HG02852 (cell line): ENCODE results near the gene MAN1C1.

Experiments
- ATAC-seq: cut with Tn5 transposase; IDR thresholded peaks from one replicate; pipeline ENCODE4 v1.9.1; 2021; ENCODE audit warnings: mild to moderate bottlenecking, moderate library complexity; ENCODE audit not compliant: unreplicated experiment

MAN1C1 gene

DNA sequence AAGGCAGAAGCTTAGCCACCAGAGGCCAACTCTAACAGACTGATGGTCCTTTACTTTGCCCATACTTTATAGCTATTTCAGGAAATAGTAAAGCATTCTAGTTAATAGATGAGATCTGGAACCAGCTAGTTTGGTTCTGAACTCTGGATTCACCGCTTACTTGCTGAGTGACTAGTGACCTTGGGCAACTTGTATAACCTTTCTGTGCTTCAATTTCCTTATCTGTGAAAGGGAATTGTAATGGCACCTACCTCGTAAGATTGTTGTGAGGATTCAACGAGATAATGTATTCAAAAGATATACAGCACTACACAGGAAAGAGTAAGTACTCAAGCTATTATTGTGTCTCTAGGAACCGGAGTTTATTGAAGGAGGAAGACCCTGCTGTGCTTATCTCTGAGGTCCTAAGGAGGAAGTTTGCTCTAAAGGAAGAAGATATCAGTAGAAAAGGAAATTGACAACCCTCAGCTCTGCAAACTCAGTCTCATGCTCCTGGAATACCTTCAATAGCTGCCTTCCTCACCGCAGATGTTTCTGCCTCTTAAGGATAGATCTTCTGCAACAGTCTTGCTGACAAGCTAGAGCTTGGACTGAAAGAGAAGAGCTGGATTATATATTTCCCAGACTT lies 215.1 kb downstream of the MAN1C1 start:
- ATAC-seq = no peak

DNA sequence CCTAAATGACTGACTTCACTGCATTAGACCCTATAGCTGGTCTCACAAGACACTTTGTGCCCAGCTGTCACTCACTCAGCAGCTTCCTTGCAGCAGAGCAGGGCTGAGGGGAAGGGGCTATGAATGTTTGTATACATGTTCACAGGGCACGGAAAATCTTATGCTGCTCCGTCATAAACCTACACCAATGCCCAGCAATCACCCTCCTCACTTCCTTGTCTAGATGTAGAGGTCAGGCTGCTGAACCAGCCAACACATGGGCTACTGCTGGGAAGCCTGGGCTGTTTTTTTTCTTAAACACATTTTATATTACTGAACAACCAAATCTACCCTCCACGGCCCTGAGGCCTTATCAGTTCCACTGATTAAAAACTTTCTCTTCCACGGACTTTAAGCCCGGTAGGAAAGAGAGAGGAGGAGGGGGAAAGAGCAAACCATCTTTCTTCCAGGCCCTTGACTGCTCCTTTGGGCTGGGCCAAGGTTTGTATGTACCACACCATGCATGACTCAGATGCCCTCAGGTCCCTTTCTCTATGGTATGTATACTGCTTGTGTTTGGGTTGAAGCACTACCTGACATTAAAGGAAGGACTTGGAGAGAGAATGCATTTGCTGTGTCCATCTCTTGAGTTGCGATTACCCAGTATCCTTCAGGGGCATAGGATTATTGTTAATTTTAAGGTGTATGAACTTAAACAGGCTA lies 215.9 kb downstream of the MAN1C1 start:
- no peak for ATAC-seq

DNA sequence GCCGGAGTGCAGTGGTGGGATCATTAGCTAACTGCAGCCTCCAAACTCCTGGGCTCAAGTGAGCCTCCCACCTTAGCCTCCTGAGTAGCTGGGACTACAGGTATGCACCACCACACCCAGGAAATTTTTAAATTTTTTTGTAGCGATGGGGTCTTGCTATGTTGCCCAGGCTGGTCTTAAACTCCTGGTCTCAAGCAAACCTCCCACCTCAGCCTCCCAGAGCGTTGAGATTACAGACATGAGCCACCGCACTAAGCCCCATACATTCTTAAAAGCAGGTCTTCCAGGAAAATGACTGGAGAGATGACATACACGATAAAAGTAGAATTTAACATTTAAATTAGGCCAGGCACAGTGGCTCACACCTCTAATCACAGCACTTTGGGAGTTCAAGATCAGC lies 216.6 kb downstream of the MAN1C1 start:
- no peak for ATAC-seq
